IPS-NIHi7 (cell line): ENCODE data around the gene FKBP2.

Experiments
- DNase-seq: peaks from one replicate; pipeline ENCODE4 v3.0.0; 2012; ENCODE audit warnings: mixed read lengths; ENCODE audit errors: extremely low spot score

The FKBP2 gene

GRCh38 chr11:64219354-64219684 is 21.6 kb upstream of the FKBP2 start:
- no peak for DNase-seq

GRCh38 chr11:64219755-64220154 is 21.1 kb upstream of the FKBP2 start:
- no peak for DNase-seq

- no peak for DNase-seq
These were observed 20.6 kb upstream of the FKBP2 start for GRCh38 chr11:64220271-64220670.

GRCh38 chr11:64220798-64221197 is 20.1 kb upstream of the FKBP2 start:
- no peak for DNase-seq

GRCh38 chr11:64222651-64223000 is 18.3 kb upstream of the FKBP2 start:
- DNase-seq = no peak

GRCh38 chr11:64223001-64223651 is 17.8 kb upstream of the FKBP2 start:
- no peak for DNase-seq

GRCh38 chr11:64224151-64224890 is 16.6 kb upstream of the FKBP2 start:
- DNase-seq = no peak

GRCh38 chr11:64224891-64225607 is 15.8 kb upstream of the FKBP2 start:
- DNase-seq = no peak

GRCh38 chr11:64225608-64226506 is 15.0 kb upstream of the FKBP2 start, which contains the start of the genes NUDT22 and TRPT1:
TSS of gene NUDT22 (plus strand) at chr11:64226274. CDS start at chr11:64226653, 379 bp downstream.
TSS of gene TRPT1 (minus strand) at chr11:64226186. CDS start at chr11:64225860, 326 bp downstream.
- DNase-seq = peak; percentile 94

GRCh38 chr11:64226507-64227051 is 14.3 kb upstream of the FKBP2 start:
- no peak for DNase-seq

GRCh38 chr11:64227405-64227956 is 13.4 kb upstream of the FKBP2 start:
- DNase-seq = no peak

GRCh38 chr11:64229090-64229743 is 11.7 kb upstream of the FKBP2 start:
- DNase-seq = no peak

- DNase-seq = no peak
These were observed 11.1 kb upstream of the FKBP2 start for GRCh38 chr11:64229744-64230170.

GRCh38 chr11:64230171-64230984 is 10.5 kb upstream of the FKBP2 start, which contains the start of gene DNAJC4:
TSS of gene DNAJC4 (plus strand) at chr11:64230548. CDS start at chr11:64230855, 307 bp downstream.
- peak; percentile 90 for DNase-seq

GRCh38 chr11:64230985-64231365 is 9.9 kb upstream of the FKBP2 start:
- no peak for DNase-seq

GRCh38 chr11:64231546-64231945 is 9.3 kb upstream of the FKBP2 start:
- no peak for DNase-seq

GRCh38 chr11:64232182-64232966 is 8.5 kb upstream of the FKBP2 start:
- no peak for DNase-seq

- DNase-seq = no peak
These were observed 8.0 kb upstream of the FKBP2 start for GRCh38 chr11:64232967-64233315.
